ENCODE measurements around the gene CDC42BPB. TPM values are rescaled to one million over a fixed set of nuclear protein-coding genes. Genes with fewer than 3 reads are reported as not detected.

Gene CDC42BPB
- total RNA-seq, 4 donors from 2014 or later = 30.0 to 64.3 (median 32.6) TPM

DNA sequence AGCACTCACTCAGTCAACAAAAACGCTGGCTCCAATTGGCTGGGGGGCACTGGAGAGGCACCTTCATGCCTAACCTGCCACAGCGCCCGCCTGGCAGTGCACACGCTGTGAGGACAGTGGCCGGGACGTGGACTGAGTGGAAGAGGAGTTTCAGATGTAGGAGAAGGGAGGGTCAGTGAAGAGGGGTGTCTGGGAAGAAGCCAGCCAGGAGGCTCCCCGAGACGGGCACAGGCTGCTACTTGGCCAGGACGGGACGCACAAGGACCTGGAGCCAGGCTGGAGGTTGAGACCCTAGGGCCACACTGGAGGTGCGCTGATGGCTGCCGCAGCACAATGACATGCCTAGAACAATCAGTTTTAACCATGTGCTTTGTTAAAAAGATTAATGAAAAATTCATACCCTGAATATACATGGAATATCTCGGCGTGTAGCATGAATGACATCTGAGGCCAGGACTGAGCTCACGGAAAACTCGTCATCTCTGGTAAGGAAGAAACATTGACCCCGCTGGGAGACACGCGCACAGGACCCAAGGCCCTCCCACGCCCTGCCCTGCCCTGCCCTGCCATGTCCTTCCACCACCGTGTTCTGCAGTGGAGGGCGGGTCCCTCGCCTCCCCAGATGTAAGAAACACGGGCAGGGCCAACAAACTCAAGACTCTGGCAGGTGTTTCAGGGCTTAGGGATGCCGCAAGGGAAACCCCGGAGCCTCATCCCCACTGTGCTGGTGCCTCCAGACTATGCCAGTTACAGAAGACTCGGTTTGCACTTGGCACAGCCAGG, 109.8 kb downstream of the CDC42BPB start:
- Histone ChIP-seq H3K27me3 (no peaks in the 10 kb centered on the region), H3K4me1 (peaks cover 17 to 21% of the 10 kb centered on the region in 2 donors), H3K4me3 (no peak overlapping the region), H3K27ac (peak overlapping the region; percentile 46 to 87 (median 61)), H3K36me3 (peaks cover 5 to 72% of the 10 kb centered on the region in 2 donors), H3K9me3 (no peaks in the 10 kb centered on the region)
- in situ Hi-C loops (cut with MboI; ENCODE audit: low sequenced_read_pairs in 4 of 4) (no loop called here), intact Hi-C loops (cut with DNase I; ENCODE audit: low total_unique reads) (no loop called here)
- DNase-seq (no peak), ATAC-seq (no peak)
- TF ChIP-seq, protein P1, sequence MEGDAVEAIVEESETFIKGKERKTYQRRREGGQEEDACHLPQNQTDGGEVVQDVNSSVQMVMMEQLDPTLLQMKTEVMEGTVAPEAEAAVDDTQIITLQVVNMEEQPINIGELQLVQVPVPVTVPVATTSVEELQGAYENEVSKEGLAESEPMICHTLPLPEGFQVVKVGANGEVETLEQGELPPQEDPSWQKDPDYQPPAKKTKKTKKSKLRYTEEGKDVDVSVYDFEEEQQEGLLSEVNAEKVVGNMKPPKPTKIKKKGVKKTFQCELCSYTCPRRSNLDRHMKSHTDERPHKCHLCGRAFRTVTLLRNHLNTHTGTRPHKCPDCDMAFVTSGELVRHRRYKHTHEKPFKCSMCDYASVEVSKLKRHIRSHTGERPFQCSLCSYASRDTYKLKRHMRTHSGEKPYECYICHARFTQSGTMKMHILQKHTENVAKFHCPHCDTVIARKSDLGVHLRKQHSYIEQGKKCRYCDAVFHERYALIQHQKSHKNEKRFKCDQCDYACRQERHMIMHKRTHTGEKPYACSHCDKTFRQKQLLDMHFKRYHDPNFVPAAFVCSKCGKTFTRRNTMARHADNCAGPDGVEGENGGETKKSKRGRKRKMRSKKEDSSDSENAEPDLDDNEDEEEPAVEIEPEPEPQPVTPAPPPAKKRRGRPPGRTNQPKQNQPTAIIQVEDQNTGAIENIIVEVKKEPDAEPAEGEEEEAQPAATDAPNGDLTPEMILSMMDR (IDR thresholded peaks at IDR 0.05 in 4 of 5, conservative IDR thresholded peaks at IDR 0.05 in 1 of 5) = no peak

DNA sequence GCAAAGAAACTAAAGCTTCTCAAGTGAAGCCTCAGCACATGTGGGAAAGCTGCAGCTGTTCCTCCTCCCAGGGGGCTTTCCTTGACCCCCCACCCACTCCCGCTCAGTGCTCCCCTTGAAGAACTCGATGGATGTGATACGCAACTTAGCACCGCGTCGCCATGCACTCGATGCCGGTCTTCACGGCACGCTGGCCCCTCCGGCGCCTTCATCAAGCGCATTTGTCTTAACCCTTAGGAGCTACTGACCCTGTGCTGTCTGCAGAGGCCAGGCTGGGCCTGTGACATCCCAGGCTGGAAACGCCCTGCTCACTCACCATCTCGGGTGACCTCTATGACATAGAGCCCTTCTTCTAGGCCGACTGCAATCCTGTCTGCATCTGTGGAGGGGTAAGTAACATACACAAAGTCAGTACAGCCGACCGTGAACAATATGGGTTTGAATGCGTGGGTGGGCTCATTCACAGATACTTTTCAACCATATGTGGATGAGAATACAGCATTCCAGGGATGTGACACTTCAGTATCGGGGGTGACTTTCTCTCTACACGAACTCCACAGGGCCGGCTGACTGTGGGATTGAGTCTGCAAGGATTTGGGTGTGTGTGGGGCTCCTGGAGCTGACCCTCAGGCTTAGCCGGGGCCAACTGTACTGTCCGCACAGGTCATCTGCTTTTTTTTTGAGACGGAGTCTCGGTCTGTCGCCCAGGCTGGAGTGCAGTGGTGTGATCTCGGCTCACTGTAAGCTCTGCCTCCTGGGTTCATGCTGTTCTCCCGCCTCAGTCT, 111.8 kb downstream of the CDC42BPB start:
- in situ Hi-C loops (cut with MboI; ENCODE audit: low sequenced_read_pairs in 4 of 4) (no loop called here), intact Hi-C loops (cut with DNase I; ENCODE audit: low total_unique reads) (no loop called here)
- ATAC-seq (no peak), DNase-seq (no peak)
- peaks cover 5 to 61% of the 10 kb centered on the region in 2 donors for H3K36me3 ChIP-seq
- H3K4me1 ChIP-seq = peaks cover 17 to 20% of the 10 kb centered on the region in 2 donors
- H3K27ac ChIP-seq = no peak overlapping the region
- H3K9me3 ChIP-seq = no peaks in the 10 kb centered on the region
- H3K4me3 ChIP-seq = no peak overlapping the region
- H3K27me3 ChIP-seq = no peaks in the 10 kb centered on the region
- TF ChIP-seq POLR2A (IDR thresholded peaks at IDR 0.05) = no peak
- TF ChIP-seq, protein P1 (IDR thresholded peaks at IDR 0.05 in 4 of 5, conservative IDR thresholded peaks at IDR 0.05 in 1 of 5) = no peak

GRCh38 chr14:102944448-102945330, 112.7 kb downstream of the CDC42BPB start:
- peaks cover 5 to 65% of the 10 kb centered on the region in 2 donors for H3K36me3 ChIP-seq
- ATAC-seq (no peak), DNase-seq (no peak)
- H3K4me3 ChIP-seq = no peak overlapping the region
- H3K27ac ChIP-seq = no peak overlapping the region
- intact Hi-C loops (cut with DNase I; ENCODE audit: low total_unique reads) = no loop called here
- H3K27me3 ChIP-seq = no peaks in the 10 kb centered on the region
- no peaks in the 10 kb centered on the region for H3K9me3 ChIP-seq
- TF ChIP-seq, protein P1 (IDR thresholded peaks at IDR 0.05 in 4 of 5, conservative IDR thresholded peaks at IDR 0.05 in 1 of 5) = no peak
- H3K4me1 ChIP-seq = peaks cover 9 to 11% of the 10 kb centered on the region in 2 donors
- in situ Hi-C loops (cut with MboI; ENCODE audit: low sequenced_read_pairs in 4 of 4) = no loop called here

DNA sequence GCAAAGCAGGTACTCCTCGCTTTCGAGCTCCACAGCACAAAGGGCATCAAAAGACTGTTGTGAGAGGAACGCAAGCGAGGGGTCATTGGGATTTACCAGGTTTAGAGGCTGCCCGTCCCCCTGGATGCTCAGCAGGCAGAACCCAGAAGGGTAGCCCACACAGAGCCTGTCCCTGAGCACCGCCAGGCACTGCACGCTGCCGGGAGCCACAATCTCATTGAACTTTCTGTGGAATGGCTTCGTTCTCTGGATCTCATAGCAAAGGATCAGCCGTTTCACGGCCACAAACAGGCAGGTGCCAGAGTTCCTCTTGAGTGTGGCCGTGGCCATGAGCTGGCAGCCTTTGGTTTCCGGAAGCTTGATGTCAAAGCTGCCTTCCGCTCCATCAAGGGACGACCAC, 113.4 kb downstream of the CDC42BPB start:
- no peaks in the 10 kb centered on the region for H3K9me3 ChIP-seq
- H3K4me3 ChIP-seq = no peak overlapping the region
- ATAC-seq (no peak), DNase-seq (no peak)
- peaks cover 5 to 72% of the 10 kb centered on the region in 2 donors for H3K36me3 ChIP-seq
- in situ Hi-C loops (cut with MboI; ENCODE audit: low sequenced_read_pairs in 4 of 4) (no loop called here), intact Hi-C loops (cut with DNase I; ENCODE audit: low total_unique reads) (no loop called here)
- TF ChIP-seq POLR2A (IDR thresholded peaks at IDR 0.05) = no peak
- TF ChIP-seq, protein P1 (IDR thresholded peaks at IDR 0.05 in 4 of 5, conservative IDR thresholded peaks at IDR 0.05 in 1 of 5) = no peak
- H3K4me1 ChIP-seq = peaks cover 4% of the 10 kb centered on the region in 2 donors
- no peak overlapping the region for H3K27ac ChIP-seq
- H3K27me3 ChIP-seq = no peaks in the 10 kb centered on the region

Data from gastrocnemius medialis (tissue), 4 donors.